NCI-H187 treated with DMSO at 0.1 percent for 48 hours (cell line): ENCODE data around the gene C7.

Experiments
- DNase-seq: peaks from one replicate; lab custom pipeline; 2025; lab: John Stamatoyannopoulos, UW

C7 gene

DNA sequence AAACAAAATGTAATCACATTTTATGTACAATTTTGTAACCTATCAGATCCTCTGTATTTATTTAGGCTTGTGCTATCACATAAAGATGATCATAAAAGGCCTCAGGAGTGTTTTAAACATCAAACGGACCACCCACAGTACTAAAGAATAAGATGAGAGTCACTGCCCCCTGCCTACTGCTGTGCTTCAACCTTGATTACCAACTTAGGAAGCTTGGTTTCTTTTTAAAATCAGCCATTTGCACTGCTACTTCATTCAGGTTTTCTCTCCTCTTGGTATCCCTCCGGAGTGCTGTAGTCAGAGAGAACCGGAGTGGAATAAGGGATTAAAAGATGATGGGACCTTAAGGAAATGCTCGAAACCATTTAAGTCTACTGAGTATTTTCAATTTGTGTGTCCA is 6.9 kb downstream of the C7 start:
- DNase-seq = no peak

DNA sequence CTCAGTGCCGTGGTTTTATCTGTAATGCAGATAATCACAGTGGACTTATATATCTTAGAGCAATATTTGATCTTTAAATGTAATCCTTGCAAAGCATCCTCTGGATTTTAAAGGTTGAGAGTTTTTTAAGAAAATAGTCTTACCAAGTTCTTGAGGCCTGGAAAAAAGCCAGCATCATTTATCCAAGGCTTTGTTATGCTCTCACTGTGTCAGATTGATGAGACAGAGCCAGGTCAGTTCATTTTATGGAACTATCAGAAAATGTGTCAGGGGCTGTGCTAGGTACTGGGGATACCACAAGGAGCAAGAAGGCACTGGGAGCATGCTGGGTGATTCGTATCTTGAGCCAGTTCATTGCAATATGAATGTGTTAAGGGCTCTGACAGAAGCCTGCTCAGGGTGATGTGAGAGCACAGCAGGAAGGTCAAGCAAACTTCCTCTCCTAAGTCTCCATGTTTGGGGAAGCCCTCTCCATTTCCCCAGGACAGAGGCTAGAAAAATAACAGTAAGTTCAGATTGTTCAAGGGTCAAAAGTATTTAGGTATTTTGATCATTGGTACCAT is 19.7 kb downstream of the C7 start:
- no peak for DNase-seq

- no peak for DNase-seq
Measured at GRCh38 chr5:40932766-40933165, 23.5 kb downstream of the C7 start.

DNA sequence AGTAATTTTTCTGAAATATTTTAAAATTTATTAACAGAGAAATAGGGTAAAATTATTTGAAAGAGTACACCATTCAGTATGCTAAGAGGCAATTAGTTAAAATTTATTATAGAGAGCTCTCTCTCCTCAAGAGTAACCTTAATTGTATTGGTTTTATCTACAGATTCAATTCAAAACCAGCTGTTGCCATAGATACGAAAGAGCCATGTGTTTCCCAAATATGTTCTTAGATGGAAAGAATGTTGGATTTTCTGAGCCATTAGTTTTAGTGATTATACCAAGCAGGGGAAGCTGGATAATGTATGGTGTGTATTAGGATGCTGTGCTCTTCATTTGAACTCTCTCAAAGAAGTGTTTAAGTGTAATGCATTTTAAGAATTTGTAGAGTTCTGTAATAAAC is 27.8 kb downstream of the C7 start:
- no peak for DNase-seq

GRCh38 chr5:40939753-40940152 is 30.5 kb downstream of the C7 start:
- no peak for DNase-seq

- DNase-seq = no peak
Measured at GRCh38 chr5:40945111-40945510, 35.8 kb downstream of the C7 start.

GRCh38 chr5:40955313-40955712 is 46.0 kb downstream of the C7 start:
- no peak for DNase-seq

- no peak for DNase-seq
Measured at GRCh38 chr5:40957048-40957447, 47.8 kb downstream of the C7 start.

GRCh38 chr5:40958811-40959210 is 49.5 kb downstream of the C7 start:
- no peak for DNase-seq

- no peak for DNase-seq
Measured at GRCh38 chr5:40960037-40960436, 50.7 kb downstream of the C7 start.

DNA sequence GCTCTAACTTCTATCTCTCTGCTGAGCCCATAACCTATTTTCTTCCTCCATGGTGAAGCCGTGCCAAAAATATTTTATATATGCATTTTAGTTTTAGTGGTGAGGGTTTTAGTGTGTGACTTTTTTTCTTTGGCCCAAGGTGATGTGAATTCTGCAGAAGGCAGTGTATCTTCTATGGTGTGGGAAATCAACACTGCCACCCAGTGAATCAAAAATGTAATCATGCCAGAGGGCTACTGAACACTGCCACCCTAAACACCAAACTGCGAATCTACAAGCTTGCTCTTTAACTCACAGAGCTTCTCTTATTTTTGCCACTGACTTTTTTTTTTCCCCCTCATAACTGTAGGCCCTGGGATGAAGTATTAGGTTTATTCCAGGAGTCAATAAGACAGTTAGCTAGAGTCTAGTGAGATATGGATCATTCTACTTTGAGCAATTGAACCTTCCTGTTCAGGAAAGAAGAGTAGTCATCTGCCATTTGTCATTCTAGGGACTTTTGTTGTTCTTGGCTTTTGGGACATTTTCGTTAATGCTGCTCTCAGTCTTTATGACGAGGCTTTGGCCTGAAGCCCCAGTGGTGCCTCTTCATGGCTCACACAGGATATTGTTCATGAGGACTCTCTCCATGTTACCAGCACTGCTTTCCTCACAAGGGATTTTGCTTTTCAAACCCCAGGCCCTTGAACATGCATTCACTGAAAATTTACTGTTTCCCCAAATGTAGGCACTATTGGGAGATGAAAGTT is 53.1 kb downstream of the C7 start:
- no peak for DNase-seq

- no peak for DNase-seq
Measured at GRCh38 chr5:40972434-40972833, 63.1 kb downstream of the C7 start.

DNA sequence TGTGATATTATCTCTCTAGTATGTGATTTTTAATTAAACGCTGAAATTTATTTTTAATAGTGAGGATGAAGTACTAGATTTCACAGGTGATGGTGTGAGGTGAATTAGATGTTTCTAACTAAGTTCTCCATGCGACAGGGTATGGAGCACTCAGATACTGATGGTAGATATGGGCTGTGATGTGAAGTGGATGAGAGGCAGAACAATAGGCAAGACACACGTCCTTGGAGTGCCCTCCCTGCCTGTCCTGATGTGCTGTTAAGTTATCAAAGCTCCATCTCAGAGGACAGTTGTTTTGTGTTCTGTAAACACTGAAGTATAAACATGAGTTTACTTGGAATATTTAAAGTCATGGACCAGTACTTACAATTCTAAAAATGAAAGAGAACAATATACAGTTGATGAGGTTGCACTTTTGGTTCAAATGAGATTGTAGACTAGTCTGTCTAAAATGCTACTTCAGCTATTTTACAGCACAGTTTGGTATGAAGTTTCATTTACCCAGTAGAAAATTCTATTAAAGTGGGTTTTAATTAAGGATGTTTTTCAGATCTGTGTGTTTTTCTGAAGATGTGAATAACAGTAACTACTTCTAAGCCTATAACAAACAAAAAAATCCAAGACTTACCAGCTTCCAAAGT is 64.2 kb downstream of the C7 start:
- DNase-seq = no peak

DNA sequence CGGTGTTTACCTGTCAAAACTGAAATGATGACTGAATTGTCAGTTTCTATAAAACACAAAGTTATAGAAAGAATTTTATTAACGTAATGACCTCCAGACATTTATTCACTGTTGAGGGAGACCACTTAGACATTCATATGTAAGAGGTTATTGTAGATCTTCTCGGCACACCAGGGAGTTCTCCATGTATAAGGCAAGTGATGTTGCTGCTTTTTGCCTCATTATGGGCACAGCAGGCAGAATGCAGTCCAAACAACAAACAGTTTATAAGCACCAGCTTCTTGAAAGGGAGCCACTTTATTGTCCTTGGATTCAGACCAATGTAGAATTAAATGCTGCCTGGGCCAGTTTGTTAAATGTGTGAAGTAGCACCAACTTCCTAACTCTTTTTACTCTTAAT is 66.7 kb downstream of the C7 start:
- DNase-seq = no peak

DNA sequence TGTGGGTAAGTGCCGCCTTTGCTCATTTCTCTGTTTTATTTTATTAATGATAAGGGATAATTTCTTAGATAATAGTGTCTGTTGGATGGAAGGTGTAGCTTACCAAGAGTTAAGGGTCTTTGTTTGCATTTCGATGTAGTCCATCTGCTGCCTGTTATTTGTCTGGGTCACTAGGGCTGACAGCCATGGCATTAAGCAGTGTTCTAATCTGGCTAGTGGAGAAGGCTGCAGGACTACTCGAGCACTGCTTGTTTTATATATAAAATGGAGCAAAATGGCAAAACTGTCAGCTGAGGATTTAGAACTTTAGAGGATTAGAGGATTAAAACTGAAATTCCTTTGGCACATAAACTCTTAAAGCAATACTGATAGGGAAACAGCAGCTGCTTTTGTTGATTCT is 67.5 kb downstream of the C7 start:
- DNase-seq = no peak

- DNase-seq = no peak
Measured at GRCh38 chr5:40981420-40981819, 72.1 kb downstream of the C7 start.

- DNase-seq = no peak
Measured at GRCh38 chr5:40983781-40984180, 74.5 kb downstream of the C7 start.

DNA sequence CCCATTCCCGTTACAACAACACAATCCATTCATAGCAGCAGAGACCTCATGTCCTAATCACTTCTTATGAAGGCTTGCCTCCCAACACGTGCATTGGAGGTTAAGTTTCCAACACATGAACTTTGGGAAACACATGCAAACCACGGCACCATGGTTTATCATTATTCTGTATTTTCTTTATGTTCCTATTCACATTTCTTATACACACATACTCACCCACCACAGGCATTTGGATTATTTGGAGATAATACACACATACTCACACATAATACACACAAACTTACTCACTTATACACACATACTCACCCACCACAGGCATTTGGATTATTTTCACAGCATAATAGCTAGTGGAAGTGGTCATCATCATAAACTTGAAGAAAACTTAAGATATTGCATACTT is 75.6 kb downstream of the C7 start:
- DNase-seq = no peak

DNA sequence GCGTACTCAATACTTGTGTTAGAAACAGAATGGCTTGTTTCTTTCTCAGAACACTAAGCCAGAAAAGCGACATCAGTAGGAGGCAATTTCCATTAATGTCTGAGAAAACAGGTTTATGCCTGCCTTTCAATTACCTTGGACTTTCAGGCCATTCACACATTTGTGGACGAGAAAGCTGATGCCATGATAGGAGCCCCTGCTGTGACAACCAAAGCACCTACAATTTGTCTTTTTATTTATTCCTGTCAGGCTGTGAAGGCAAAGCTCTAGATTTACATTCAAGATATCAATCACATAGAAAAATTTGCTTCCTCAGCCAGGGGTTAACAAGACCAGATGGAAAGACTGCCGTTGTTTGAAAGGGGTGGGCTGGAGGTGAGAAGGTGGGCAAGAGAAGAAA is 76.2 kb downstream of the C7 start:
- no peak for DNase-seq

- no peak for DNase-seq
Measured at GRCh38 chr5:40986666-40987065, 77.4 kb downstream of the C7 start.

GRCh38 chr5:40987349-40987748 is 78.1 kb downstream of the C7 start:
- no peak for DNase-seq

- no peak for DNase-seq
Measured at GRCh38 chr5:40988746-40989510, 79.6 kb downstream of the C7 start.
